Pancreas (tissue), 10 donors: ENCODE results near the gene DAZAP2. TPM values are rescaled to one million over a fixed set of nuclear protein-coding genes. Genes with fewer than 3 reads are reported as not detected.

ENCODE experiments used
- ATAC-seq, 4 donors: fragments of 200-7000 bp; cut with Tn5 transposase; one replicate each; pipeline versions ENCODE4 v1.8.0 to v1.9.1; 2020; ENCODE audit warnings: mild to moderate bottlenecking in 4 of 4, moderate library complexity in 4 of 4
- DNase-seq, 6 donors: peaks; one replicate each; pipeline ENCODE4 v3.0.0-alpha.2; 2020
- FAIRE-seq: peaks from 2 replicates; lab custom pipeline; 2012; peaks lifted over from hg19 to GRCh38; lab: Jason Lieb, UNC
- H3K27ac ChIP-seq, 4 donors: fragments of 200-600 bp; sonication (generic); 1 replicate in 3 of 4; 2 replicates in 1 of 4; pipeline versions ENCODE4 v1.5.0 to v1.8.0; 2020
- H3K27me3 ChIP-seq, 4 donors: fragments of 200-600 bp; one replicate each; pipeline ENCODE4 v1.8.0; 2021
- H3K36me3 ChIP-seq, 3 donors: fragments of 200-600 bp; sonication (generic) in 1 of 3; one replicate each; pipeline versions ENCODE4 v1.5.0 to v1.8.0; 2020 to 2021
- H3K4me1 ChIP-seq, 3 donors: fragments of 200-600 bp; one replicate each; pipeline ENCODE4 v1.8.0; 2021
- H3K4me3 ChIP-seq, 4 donors: fragments of 200-600 bp; sonication (generic) in 2 of 4; one replicate each; pipeline versions ENCODE4 v1.5.0 to v1.8.0; 2020 to 2021
- H3K9me3 ChIP-seq, 4 donors: fragments of 200-600 bp; one replicate each; pipeline ENCODE4 v1.8.0; 2021
- CTCF ChIP-seq, 4 donors: fragments of 200-600 bp; sonication (generic) in 3 of 4; IDR thresholded peaks; one replicate each; pipeline versions ENCODE4 v1.5.0 to v1.8.0; 2021; ENCODE audit warnings: antibody characterized with exemption in 4 of 4
- WGBS, 2 donors: extraction: QIAGEN DNeasy Blood & Tissue Kit; methylation state at CpG; one replicate each; pipeline ENCODE4 v1.1.7; 2013; 5-methylcytosine and 5-hydroxymethylcytosine counted together
- intact Hi-C, 3 donors: fragments of 100-400 bp; cut with DNase I; formaldehyde crosslinking; loops; one replicate each; pipeline versions ENCODE4 v1.11.1 to v1.14.2; 2022
- polyA plus RNA-seq, 2 donors: library from polyadenylated mRNA; stranded (reverse); fragments of 200-250 nt; gene quantifications; one replicate each; pipeline ENCODE4 v1.2.3, GENCODE V29; 2013
- total RNA-seq, 6 donors: library from RNA; stranded (reverse); fragmentation: NEBNext Ultra II Directional in 4 of 6; extraction: Animal tissue kit (Norgen Biotek cat#: 25700) in 4 of 6; gene quantifications; one replicate each; pipeline versions ENCODE4 v1.2.1 to v1.2.4, GENCODE V29; 2021 to 2023
- donor health status: healthy with polysubstance abuse.
- donor health status: DM: no; HTN: no; CAD: no; lungs with moderate emphysema.
- donor health status: DM: no; HTN: no; CAD: no.
- donor health status: control.
- donor health status: control.
- donor health status: Bipolar disorder and iron deficiency.
- donor health status: DM: yes; HTN: yes; CAD: no.
- donor health status: DM: no; HTN: no; CAD: no.
- donor health status: DM: no; HTN: no; CAD: no.
- donor health status: DM: yes; HTN: yes; CAD: no.

Gene DAZAP2
- total and polyA plus RNA-seq, 8 donors, result 43.1 to 123 (median 63.6) TPM

GRCh38 chr12:51198568-51199365 is 39.9 kb upstream of the DAZAP2 start:
- FAIRE-seq, result no peak

DNA sequence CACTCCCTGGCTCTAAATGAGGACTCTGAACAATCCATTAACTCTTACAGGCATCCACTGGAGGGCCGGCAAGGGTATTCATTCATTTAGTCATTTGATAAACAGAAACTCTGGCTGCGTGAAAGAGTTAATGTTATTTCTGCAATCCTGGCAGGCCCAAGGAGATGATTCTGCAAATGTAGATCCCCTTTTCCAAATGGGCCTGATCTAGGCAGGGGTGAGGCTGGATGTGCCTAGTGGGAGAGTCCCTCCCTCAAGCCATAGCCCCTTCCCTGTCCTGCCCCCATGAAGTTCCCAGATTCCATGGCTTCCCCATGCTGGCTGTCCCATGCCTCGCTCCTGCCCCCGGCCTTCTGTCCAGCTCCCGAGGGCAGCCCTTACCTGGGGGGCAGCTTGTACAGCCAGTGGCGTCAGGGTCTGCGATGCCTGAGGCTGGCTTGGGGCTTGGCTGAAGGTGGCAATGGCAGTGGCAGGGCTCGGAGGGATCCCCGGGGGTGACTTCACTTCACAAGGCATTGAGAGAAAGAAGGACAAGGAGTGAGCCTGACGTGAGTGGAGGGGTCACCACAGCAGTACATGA is 39.2 kb upstream of the DAZAP2 start:
- Histone ChIP-seq H3K4me1 (no peaks in the 10 kb centered on the region), H3K4me3 (no peak overlapping the region), H3K36me3 (no peaks in the 10 kb centered on the region), H3K27ac (no peak overlapping the region), H3K9me3 (no peaks in the 10 kb centered on the region), H3K27me3 (no peaks in the 10 kb centered on the region)
- ATAC-seq (no peak), FAIRE-seq (no peak), DNase-seq (no peak)
- intact Hi-C loops, result no loop called here
- no peak for TF ChIP-seq CTCF (IDR thresholded peaks at IDR 0.05)
- 92 to 95% methylated on average over 10 of the region's 10 CpGs for WGBS, 2 donors

More at GRCh38 chr12:51198568-51199365, 39.9 kb upstream of the DAZAP2 start:
- ATAC-seq (no peak), DNase-seq (no peak)
- intact Hi-C loops, result no loop called here
- H3K4me3 ChIP-seq, result no peak overlapping the region
- 85% methylated on average over 15 to 16 of the region's 16 CpGs for WGBS, 2 donors
- H3K9me3 ChIP-seq, result no peaks in the 10 kb centered on the region
- H3K36me3 ChIP-seq, result no peaks in the 10 kb centered on the region
- no peaks in the 10 kb centered on the region for H3K4me1 ChIP-seq
- no peak overlapping the region for H3K27ac ChIP-seq
- no peaks in the 10 kb centered on the region for H3K27me3 ChIP-seq
- TF ChIP-seq CTCF (IDR thresholded peaks at IDR 0.05), result no peak

- intact Hi-C loops, result no loop called here
- Histone ChIP-seq H3K36me3 (no peaks in the 10 kb centered on the region), H3K27ac (no peak overlapping the region), H3K9me3 (no peaks in the 10 kb centered on the region), H3K4me1 (no peaks in the 10 kb centered on the region), H3K27me3 (no peaks in the 10 kb centered on the region), H3K4me3 (no peak overlapping the region)
- ATAC-seq, result no peak
- DNase-seq, result no peak
- FAIRE-seq, result no peak
- WGBS, 2 donors, result 89 to 93% methylated on average over 7 of the region's 7 CpGs
- TF ChIP-seq CTCF (IDR thresholded peaks at IDR 0.05), result no peak
Measured at GRCh38 chr12:51200156-51200555, 38.5 kb upstream of the DAZAP2 start.

DNA sequence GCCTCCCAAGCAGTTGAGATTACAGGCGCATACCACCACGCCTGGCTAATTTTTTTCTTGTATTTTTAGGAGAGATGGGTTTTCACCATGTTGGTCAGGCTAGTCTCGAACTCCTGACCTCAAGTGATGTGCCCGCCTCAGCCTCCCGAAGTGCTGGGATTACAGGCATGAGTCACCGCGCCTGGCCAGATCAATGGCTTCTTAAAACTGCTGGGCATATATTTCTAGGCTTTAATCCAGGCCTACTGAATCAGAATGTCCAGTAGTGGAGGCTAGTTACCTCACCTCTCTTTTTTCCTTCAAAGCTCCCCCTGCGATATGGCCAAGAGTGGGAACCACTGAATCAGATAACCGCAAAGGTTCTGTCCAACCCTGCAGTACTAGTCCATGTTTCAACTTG is 37.8 kb upstream of the DAZAP2 start:
- FAIRE-seq (no peak), ATAC-seq (no peak), DNase-seq (no peak)
- Histone ChIP-seq H3K27ac (no peak overlapping the region), H3K4me1 (no peaks in the 10 kb centered on the region), H3K4me3 (no peak overlapping the region), H3K36me3 (no peaks in the 10 kb centered on the region), H3K27me3 (no peaks in the 10 kb centered on the region), H3K9me3 (no peaks in the 10 kb centered on the region)
- TF ChIP-seq CTCF (IDR thresholded peaks at IDR 0.05), result no peak
- WGBS, 2 donors, result 91 to 93% methylated on average over 9 of the region's 9 CpGs
- intact Hi-C loops, result no loop called here

DNA sequence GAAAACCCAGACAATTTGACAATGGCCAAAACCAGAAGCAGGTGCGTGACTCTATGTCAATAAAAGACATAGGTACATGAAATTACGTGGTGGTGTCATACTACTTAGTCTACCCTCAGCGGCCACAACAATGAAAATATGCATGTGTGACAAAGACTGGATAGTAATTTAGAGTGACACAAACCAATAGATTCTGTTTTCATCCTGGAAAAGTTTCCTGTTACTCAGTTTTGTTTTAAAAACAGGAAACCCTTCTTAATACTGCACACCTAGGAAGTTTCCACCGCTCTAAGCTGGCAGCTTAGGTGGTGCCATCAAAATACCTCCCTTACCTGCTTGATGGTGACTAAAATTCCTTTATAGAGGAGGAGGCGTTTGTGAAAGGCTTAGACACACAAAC is 35.9 kb upstream of the DAZAP2 start:
- 89 to 95% methylated on average over 5 of the region's 5 CpGs for WGBS, 2 donors
- no peak overlapping the region for H3K4me3 ChIP-seq
- no peaks in the 10 kb centered on the region for H3K9me3 ChIP-seq
- no peak for DNase-seq
- no peak for FAIRE-seq
- no peaks in the 10 kb centered on the region for H3K27me3 ChIP-seq
- no peaks in the 10 kb centered on the region for H3K36me3 ChIP-seq
- intact Hi-C loops, result no loop called here
- H3K27ac ChIP-seq, result no peak overlapping the region
- no peak for TF ChIP-seq CTCF (IDR thresholded peaks at IDR 0.05)
- no peak for ATAC-seq
- no peaks in the 10 kb centered on the region for H3K4me1 ChIP-seq
